Nephron (organoid): Measurements from ENCODE around the gene UBE2F.

ENCODE experiments used
- H3K27ac Mint-ChIP-seq, 3 experiments: 2 replicates each; pipeline ENCODE4 v1.8.0; 2020; ENCODE audit warnings: mixed read lengths in 3 of 3, mild to moderate bottlenecking in 2 of 3, moderate library complexity in 1 of 3
- H3K27me3 Mint-ChIP-seq: 2 replicates; pipeline ENCODE4 v1.8.0; 2021; ENCODE audit warnings: low read depth, mild to moderate bottlenecking, moderate library complexity, mixed read lengths
- H3K36me3 Mint-ChIP-seq: 2 replicates; pipeline ENCODE4 v1.8.0; 2020; ENCODE audit warnings: low read depth, mixed read lengths
- H3K4me1 Mint-ChIP-seq: 2 replicates; pipeline ENCODE4 v1.8.0; 2020; ENCODE audit warnings: mixed read lengths
- H3K4me3 Mint-ChIP-seq, 3 experiments: 2 replicates each; pipeline ENCODE4 v1.8.0; 2020; ENCODE audit warnings: mild to moderate bottlenecking in 3 of 3, mixed read lengths in 3 of 3, moderate library complexity in 2 of 3
- H3K9me3 Mint-ChIP-seq: 2 replicates; pipeline ENCODE4 v1.8.0; 2020; ENCODE audit warnings: mixed read lengths
- TF ChIP-seq, protein P1 (sequence below), 3 experiments: fragments of 200-600 bp; sonication (generic); IDR thresholded peaks; one replicate each; pipeline ENCODE4 v1.5.0; 2021; ENCODE audit warnings: antibody characterized with exemption in 3 of 3; ENCODE audit not compliant: unreplicated experiment in 3 of 3

The UBE2F gene

GRCh38 chr2:238009563-238009962 is 42.7 kb downstream of the UBE2F start:
- H3K27ac Mint-ChIP-seq: no peak overlapping the region
- TF ChIP-seq, protein P1, sequence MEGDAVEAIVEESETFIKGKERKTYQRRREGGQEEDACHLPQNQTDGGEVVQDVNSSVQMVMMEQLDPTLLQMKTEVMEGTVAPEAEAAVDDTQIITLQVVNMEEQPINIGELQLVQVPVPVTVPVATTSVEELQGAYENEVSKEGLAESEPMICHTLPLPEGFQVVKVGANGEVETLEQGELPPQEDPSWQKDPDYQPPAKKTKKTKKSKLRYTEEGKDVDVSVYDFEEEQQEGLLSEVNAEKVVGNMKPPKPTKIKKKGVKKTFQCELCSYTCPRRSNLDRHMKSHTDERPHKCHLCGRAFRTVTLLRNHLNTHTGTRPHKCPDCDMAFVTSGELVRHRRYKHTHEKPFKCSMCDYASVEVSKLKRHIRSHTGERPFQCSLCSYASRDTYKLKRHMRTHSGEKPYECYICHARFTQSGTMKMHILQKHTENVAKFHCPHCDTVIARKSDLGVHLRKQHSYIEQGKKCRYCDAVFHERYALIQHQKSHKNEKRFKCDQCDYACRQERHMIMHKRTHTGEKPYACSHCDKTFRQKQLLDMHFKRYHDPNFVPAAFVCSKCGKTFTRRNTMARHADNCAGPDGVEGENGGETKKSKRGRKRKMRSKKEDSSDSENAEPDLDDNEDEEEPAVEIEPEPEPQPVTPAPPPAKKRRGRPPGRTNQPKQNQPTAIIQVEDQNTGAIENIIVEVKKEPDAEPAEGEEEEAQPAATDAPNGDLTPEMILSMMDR (IDR thresholded peaks at IDR 0.05; ENCODE audit: unreplicated experiment in 3 of 3): no peak
- no peaks in the 10 kb centered on the region for H3K27me3 Mint-ChIP-seq
- H3K4me1 Mint-ChIP-seq: no peaks in the 10 kb centered on the region
- H3K9me3 Mint-ChIP-seq: no peaks in the 10 kb centered on the region
- H3K36me3 Mint-ChIP-seq: peaks cover 35% of the 10 kb centered on the region
- H3K4me3 Mint-ChIP-seq: no peak overlapping the region

DNA sequence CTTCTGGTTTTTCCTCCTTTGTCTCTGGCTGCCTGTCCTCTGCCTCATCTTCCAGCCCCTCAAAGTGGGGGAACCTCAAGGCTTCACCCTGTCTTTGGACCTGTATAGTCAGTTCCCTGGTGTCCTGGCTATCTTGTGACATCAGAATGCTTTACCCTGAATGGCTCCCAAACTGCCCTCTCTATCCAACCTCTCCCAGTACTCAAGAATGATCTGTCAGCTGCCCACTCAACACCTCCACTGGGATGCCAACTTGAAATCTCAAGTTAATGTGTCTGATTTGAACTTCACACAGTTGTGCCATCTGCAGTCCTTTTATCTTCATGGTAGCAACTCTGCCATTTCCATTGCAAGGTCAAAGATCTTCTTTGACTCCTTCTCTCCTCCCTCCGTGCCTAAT is 43.8 kb downstream of the UBE2F start:
- no peak overlapping the region for H3K4me3 Mint-ChIP-seq
- TF ChIP-seq, protein P1 (IDR thresholded peaks at IDR 0.05; ENCODE audit: unreplicated experiment in 3 of 3): no peak
- H3K36me3 Mint-ChIP-seq: peaks cover 32% of the 10 kb centered on the region
- no peak overlapping the region for H3K27ac Mint-ChIP-seq
- H3K9me3 Mint-ChIP-seq: no peaks in the 10 kb centered on the region
- H3K4me1 Mint-ChIP-seq: no peaks in the 10 kb centered on the region
- no peaks in the 10 kb centered on the region for H3K27me3 Mint-ChIP-seq

- H3K4me1 Mint-ChIP-seq: no peaks in the 10 kb centered on the region
- H3K4me3 Mint-ChIP-seq: no peak overlapping the region
- H3K27me3 Mint-ChIP-seq: no peaks in the 10 kb centered on the region
- no peaks in the 10 kb centered on the region for H3K9me3 Mint-ChIP-seq
- H3K27ac Mint-ChIP-seq: no peak overlapping the region
- TF ChIP-seq, protein P1 (IDR thresholded peaks at IDR 0.05; ENCODE audit: unreplicated experiment in 3 of 3): no peak
- peaks cover 17% of the 10 kb centered on the region for H3K36me3 Mint-ChIP-seq
Measured at GRCh38 chr2:238013806-238014205, 47.0 kb downstream of the UBE2F start.

DNA sequence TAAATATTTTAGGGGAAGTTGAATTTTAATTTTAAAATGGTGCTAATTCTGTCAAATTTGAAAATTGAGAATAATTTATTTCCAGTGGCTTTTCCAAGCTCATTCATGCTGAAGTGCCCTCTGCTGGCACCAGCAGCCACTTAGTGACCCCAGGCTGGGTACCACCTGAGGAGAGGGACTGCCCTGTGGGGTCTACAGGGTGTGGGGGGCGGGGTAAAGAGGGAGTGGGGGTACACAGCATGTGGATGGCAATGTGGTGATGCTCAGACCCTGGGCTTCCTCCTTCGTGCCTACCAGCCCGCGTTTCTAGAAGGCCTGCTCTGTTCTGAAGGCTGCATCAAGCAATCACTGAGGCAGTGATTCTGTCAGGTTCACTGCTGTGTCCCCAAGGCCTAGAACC is 48.9 kb downstream of the UBE2F start:
- H3K27me3 Mint-ChIP-seq: no peaks in the 10 kb centered on the region
- H3K27ac Mint-ChIP-seq: no peak overlapping the region
- no peaks in the 10 kb centered on the region for H3K9me3 Mint-ChIP-seq
- H3K4me3 Mint-ChIP-seq: no peak overlapping the region
- H3K4me1 Mint-ChIP-seq: no peaks in the 10 kb centered on the region
- H3K36me3 Mint-ChIP-seq: peaks cover 22% of the 10 kb centered on the region
- TF ChIP-seq, protein P1 (IDR thresholded peaks at IDR 0.05; ENCODE audit: unreplicated experiment in 3 of 3): no peak

- no peak overlapping the region for H3K4me3 Mint-ChIP-seq
- H3K36me3 Mint-ChIP-seq: peaks cover 18% of the 10 kb centered on the region
- H3K27me3 Mint-ChIP-seq: no peaks in the 10 kb centered on the region
- no peaks in the 10 kb centered on the region for H3K4me1 Mint-ChIP-seq
- TF ChIP-seq, protein P1 (IDR thresholded peaks at IDR 0.05; ENCODE audit: unreplicated experiment in 3 of 3): no peak
- H3K27ac Mint-ChIP-seq: no peak overlapping the region
- no peaks in the 10 kb centered on the region for H3K9me3 Mint-ChIP-seq
Measured at GRCh38 chr2:238016526-238016925, 49.7 kb downstream of the UBE2F start.

DNA sequence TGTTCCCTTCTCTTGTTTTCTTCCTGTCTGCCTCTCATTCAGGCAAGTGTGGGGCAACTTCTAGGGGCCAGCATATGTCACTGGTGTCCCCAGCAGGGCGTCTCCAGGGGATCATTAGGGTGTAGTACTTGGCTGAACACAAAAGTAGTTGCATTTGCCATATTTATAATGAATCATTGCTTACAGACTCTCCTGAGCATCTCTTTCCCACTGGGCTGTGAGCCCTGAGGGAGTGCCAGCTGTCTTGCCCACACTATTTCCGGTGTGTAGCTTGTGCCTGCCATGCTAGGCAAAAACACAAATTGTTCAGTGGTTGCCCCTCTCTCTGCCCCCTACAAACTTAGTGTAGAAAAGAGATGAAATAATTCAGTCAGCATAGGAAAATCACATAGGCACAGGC is 53.1 kb downstream of the UBE2F start:
- no peaks in the 10 kb centered on the region for H3K27me3 Mint-ChIP-seq
- no peaks in the 10 kb centered on the region for H3K9me3 Mint-ChIP-seq
- H3K4me3 Mint-ChIP-seq: no peak overlapping the region
- peaks cover 14% of the 10 kb centered on the region for H3K36me3 Mint-ChIP-seq
- TF ChIP-seq, protein P1 (IDR thresholded peaks at IDR 0.05; ENCODE audit: unreplicated experiment in 3 of 3): no peak
- H3K4me1 Mint-ChIP-seq: no peaks in the 10 kb centered on the region
- H3K27ac Mint-ChIP-seq: no peak overlapping the region
